Measurements from ENCODE around the gene MS4A6E.

Gene MS4A6E

GRCh38 chr11:60375316-60375715 lies 48.3 kb downstream of the MS4A6E start:
- DNase-seq (ENCODE audit: low read depth in 2 of 2): no peak

GRCh38 chr11:60376601-60377000 lies 49.5 kb downstream of the MS4A6E start:
- no peak for DNase-seq (ENCODE audit: low read depth in 2 of 2)

- no peak for DNase-seq (ENCODE audit: low read depth in 2 of 2)
Measured at GRCh38 chr11:60377401-60378136, 50.5 kb downstream of the MS4A6E start.

GRCh38 chr11:60378354-60378753 lies 51.3 kb downstream of the MS4A6E start, which contains the start of gene MS4A7:
MS4A7 (plus strand) TSS chr11:60378532; CDS start chr11:60383142, 4,610 bp downstream.
- no peak for DNase-seq (ENCODE audit: low read depth in 2 of 2)

- DNase-seq (ENCODE audit: low read depth in 2 of 2): no peak
Measured at GRCh38 chr11:60389279-60389910, 62.3 kb downstream of the MS4A6E start.

GRCh38 chr11:60390419-60390818 lies 63.4 kb downstream of the MS4A6E start:
- no peak for DNase-seq (ENCODE audit: low read depth in 2 of 2)
